ENCODE data around the gene RBMS3.

The RBMS3 gene

DNA sequence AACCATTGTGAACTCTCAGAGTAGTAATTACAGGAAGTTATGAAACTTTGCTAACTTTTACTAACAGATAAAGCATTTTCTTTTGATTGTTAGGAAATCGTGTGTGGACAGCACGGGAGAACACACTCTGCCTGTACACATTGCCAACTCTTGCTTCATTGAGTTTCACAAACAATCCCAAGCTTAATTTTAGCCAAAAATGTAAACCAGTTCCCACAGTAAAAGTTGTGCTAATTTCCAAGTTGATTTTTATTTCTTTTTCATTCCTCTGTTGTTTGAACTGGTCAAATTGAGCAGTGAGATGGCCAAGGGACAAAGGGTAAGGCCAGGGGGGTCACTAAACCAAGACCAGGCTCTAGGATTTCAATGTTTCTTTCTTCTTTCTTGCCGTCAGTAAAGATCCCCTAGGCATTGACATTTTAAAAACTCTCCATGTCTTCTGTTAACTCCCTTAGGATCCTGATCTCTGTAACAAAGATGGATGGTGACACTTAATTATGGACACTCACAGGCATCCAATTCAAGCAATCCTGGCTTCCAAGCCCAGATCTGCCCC is 414.9 kb downstream of the RBMS3 start:
- peak overlapping the region; percentile 41 for H3K27ac ChIP-seq (ENCODE audit: low read depth, low read length)
- no peaks in the 10 kb centered on the region for H3K9me3 ChIP-seq (ENCODE audit: control insufficient read depth in 1 of 2, low read length in 2 of 2)
- no peak overlapping the region for H3K4me3 ChIP-seq (ENCODE audit: low read depth in 1 of 2, low read length in 2 of 2)
- H3K4me1 ChIP-seq (ENCODE audit: control insufficient read depth in 1 of 2, insufficient read depth in 2 of 2, low read length in 2 of 2): no peaks in the 10 kb centered on the region
- H3K9ac ChIP-seq (ENCODE audit: low read depth in 1 of 2, low read length in 2 of 2): no peak overlapping the region
- H3K27me3 ChIP-seq (ENCODE audit: control insufficient read depth in 1 of 2, insufficient read depth in 2 of 2, low read length in 2 of 2): no peaks in the 10 kb centered on the region
- no peaks in the 10 kb centered on the region for H3K36me3 ChIP-seq (ENCODE audit: control insufficient read depth in 1 of 2, insufficient read depth in 2 of 2, low read length in 2 of 2)

GRCh38 chr3:29696311-29696710 is 415.4 kb downstream of the RBMS3 start:
- Histone ChIP-seq H3K9ac (ENCODE audit: low read depth in 1 of 2, low read length in 2 of 2) (no peak overlapping the region), H3K27ac (ENCODE audit: low read depth, low read length) (peak overlapping the region; percentile 41), H3K4me1 (ENCODE audit: control insufficient read depth in 1 of 2, insufficient read depth in 2 of 2, low read length in 2 of 2) (no peaks in the 10 kb centered on the region), H3K36me3 (ENCODE audit: control insufficient read depth in 1 of 2, insufficient read depth in 2 of 2, low read length in 2 of 2) (no peaks in the 10 kb centered on the region), H3K9me3 (ENCODE audit: control insufficient read depth in 1 of 2, low read length in 2 of 2) (no peaks in the 10 kb centered on the region), H3K4me3 (ENCODE audit: low read depth in 1 of 2, low read length in 2 of 2) (no peak overlapping the region), H3K27me3 (ENCODE audit: control insufficient read depth in 1 of 2, insufficient read depth in 2 of 2, low read length in 2 of 2) (no peaks in the 10 kb centered on the region)

DNA sequence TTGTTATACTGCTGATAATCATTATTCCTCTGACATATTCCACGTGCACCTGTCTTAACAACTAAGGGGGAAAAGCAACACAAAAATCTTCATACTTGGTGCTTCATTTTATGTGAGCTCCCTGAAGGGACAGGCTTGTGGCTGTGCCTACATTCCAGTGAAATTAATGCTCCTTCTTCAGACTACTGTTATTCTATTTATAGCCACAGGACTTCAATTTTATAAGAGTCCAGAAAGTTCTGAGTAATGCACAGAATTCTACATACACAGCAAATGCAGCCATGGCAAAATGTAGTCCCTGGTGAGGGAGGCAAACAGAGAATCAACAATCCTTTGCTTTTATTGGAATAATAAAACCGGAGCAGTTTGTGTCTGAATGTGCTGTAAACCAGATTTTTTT is 417.1 kb downstream of the RBMS3 start:
- Histone ChIP-seq H3K27me3 (ENCODE audit: control insufficient read depth in 1 of 2, insufficient read depth in 2 of 2, low read length in 2 of 2) (no peaks in the 10 kb centered on the region), H3K27ac (ENCODE audit: low read depth, low read length) (no peak overlapping the region), H3K9me3 (ENCODE audit: control insufficient read depth in 1 of 2, low read length in 2 of 2) (no peaks in the 10 kb centered on the region), H3K4me3 (ENCODE audit: low read depth in 1 of 2, low read length in 2 of 2) (no peak overlapping the region), H3K36me3 (ENCODE audit: control insufficient read depth in 1 of 2, insufficient read depth in 2 of 2, low read length in 2 of 2) (no peaks in the 10 kb centered on the region), H3K9ac (ENCODE audit: low read depth in 1 of 2, low read length in 2 of 2) (no peak overlapping the region), H3K4me1 (ENCODE audit: control insufficient read depth in 1 of 2, insufficient read depth in 2 of 2, low read length in 2 of 2) (no peaks in the 10 kb centered on the region)

DNA sequence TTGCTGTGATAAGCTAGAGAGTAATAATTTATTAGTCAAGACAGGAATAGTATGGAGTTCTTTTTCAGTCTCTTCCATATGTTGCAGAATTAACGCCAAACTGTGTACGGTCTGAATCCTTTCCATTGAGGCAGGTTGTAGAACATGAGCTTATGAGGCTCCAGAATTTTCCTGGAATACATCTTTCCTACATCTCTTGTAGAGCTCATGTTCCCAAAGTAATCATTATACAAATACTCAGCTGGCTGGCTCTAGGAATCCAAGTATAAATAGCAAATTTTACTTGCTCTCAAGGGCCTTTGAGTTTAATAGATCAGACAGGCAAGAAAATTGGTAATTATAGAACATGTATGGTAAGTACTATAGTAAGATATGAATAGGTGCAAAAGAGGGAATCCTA is 419.4 kb downstream of the RBMS3 start:
- H3K27ac ChIP-seq (ENCODE audit: low read depth, low read length): no peak overlapping the region
- H3K27me3 ChIP-seq (ENCODE audit: control insufficient read depth in 1 of 2, insufficient read depth in 2 of 2, low read length in 2 of 2): no peaks in the 10 kb centered on the region
- H3K9me3 ChIP-seq (ENCODE audit: control insufficient read depth in 1 of 2, low read length in 2 of 2): no peaks in the 10 kb centered on the region
- no peaks in the 10 kb centered on the region for H3K36me3 ChIP-seq (ENCODE audit: control insufficient read depth in 1 of 2, insufficient read depth in 2 of 2, low read length in 2 of 2)
- no peaks in the 10 kb centered on the region for H3K4me1 ChIP-seq (ENCODE audit: control insufficient read depth in 1 of 2, insufficient read depth in 2 of 2, low read length in 2 of 2)
- no peak overlapping the region for H3K4me3 ChIP-seq (ENCODE audit: low read depth in 1 of 2, low read length in 2 of 2)
- no peak overlapping the region for H3K9ac ChIP-seq (ENCODE audit: low read depth in 1 of 2, low read length in 2 of 2)

- H3K4me3 ChIP-seq (ENCODE audit: low read depth in 1 of 2, low read length in 2 of 2): no peak overlapping the region
- no peaks in the 10 kb centered on the region for H3K36me3 ChIP-seq (ENCODE audit: control insufficient read depth in 1 of 2, insufficient read depth in 2 of 2, low read length in 2 of 2)
- H3K9ac ChIP-seq (ENCODE audit: low read depth in 1 of 2, low read length in 2 of 2): no peak overlapping the region
- no peaks in the 10 kb centered on the region for H3K9me3 ChIP-seq (ENCODE audit: control insufficient read depth in 1 of 2, low read length in 2 of 2)
- H3K27me3 ChIP-seq (ENCODE audit: control insufficient read depth in 1 of 2, insufficient read depth in 2 of 2, low read length in 2 of 2): no peaks in the 10 kb centered on the region
- no peaks in the 10 kb centered on the region for H3K4me1 ChIP-seq (ENCODE audit: control insufficient read depth in 1 of 2, insufficient read depth in 2 of 2, low read length in 2 of 2)
- H3K27ac ChIP-seq (ENCODE audit: low read depth, low read length): no peak overlapping the region
Observed at GRCh38 chr3:29701326-29701983, 420.6 kb downstream of the RBMS3 start.

DNA sequence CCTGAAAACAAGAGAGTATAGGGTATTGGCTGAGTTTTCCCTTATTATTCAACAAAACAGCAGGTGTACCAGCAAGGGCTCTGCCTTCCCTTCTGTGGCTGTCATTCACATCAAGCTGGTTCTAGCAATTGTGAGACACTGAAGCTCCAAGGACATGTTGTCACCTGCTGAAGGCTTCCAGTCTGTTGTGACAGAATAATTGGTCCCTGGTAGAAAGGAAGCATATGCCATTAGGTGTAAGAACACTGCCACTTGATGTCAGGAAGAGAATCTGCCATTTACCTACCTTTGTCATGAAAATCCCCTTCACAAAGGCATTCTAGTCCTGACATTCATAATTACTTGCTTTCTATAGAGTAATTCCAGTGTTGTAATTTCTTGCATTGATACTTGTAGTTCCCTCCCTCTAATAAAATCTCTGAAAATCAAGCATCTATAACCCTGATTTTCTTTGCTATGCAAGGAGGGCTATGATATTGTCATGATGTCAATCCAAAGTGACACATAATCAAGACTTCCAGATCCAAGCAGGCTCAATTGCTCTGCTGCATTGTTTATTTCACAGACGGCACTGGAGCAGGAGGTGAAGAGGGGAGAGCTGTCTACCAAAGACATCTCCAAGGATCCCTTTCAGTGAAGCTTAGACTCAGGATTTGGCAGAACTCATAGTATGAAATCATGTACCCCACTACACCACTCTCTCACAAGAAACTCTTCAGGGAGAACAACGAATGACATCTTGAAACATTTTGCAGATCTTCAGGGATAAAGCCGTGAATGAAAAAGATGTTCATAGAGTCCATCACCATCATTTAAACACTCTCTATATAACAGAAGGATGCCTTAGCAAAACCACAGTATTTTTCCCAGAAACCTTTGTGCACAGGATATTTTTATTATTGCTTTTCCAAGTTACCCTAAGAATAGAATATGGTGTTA is 425.3 kb downstream of the RBMS3 start:
- Histone ChIP-seq H3K9ac (ENCODE audit: low read depth in 1 of 2, low read length in 2 of 2) (no peak overlapping the region), H3K27ac (ENCODE audit: low read depth, low read length) (no peak overlapping the region), H3K27me3 (ENCODE audit: control insufficient read depth in 1 of 2, insufficient read depth in 2 of 2, low read length in 2 of 2) (no peaks in the 10 kb centered on the region), H3K4me1 (ENCODE audit: control insufficient read depth in 1 of 2, insufficient read depth in 2 of 2, low read length in 2 of 2) (no peaks in the 10 kb centered on the region), H3K36me3 (ENCODE audit: control insufficient read depth in 1 of 2, insufficient read depth in 2 of 2, low read length in 2 of 2) (no peaks in the 10 kb centered on the region), H3K4me3 (ENCODE audit: low read depth in 1 of 2, low read length in 2 of 2) (no peak overlapping the region), H3K9me3 (ENCODE audit: control insufficient read depth in 1 of 2, low read length in 2 of 2) (no peaks in the 10 kb centered on the region)

DNA sequence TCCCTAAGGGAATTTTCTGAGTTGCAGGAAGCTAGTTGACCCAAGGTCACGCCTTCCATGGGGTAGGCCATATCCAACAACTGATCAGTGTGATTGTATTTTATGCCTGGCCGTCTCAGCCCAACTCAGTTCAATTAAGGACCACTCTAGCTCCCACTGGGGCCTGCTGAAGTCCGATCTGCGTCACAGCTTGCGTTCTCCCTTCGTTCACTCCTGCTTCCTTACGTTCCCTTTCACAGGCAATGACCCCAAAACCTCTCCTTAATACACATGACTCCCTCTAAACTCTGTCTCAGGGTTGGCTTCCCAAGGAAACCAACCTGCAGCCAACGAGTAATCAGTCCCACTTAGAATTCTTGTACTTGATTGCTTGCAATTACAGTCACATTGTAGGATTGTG is 428.0 kb downstream of the RBMS3 start:
- H3K27me3 ChIP-seq (ENCODE audit: control insufficient read depth in 1 of 2, insufficient read depth in 2 of 2, low read length in 2 of 2): no peaks in the 10 kb centered on the region
- no peaks in the 10 kb centered on the region for H3K4me1 ChIP-seq (ENCODE audit: control insufficient read depth in 1 of 2, insufficient read depth in 2 of 2, low read length in 2 of 2)
- H3K9ac ChIP-seq (ENCODE audit: low read depth in 1 of 2, low read length in 2 of 2): no peak overlapping the region
- no peaks in the 10 kb centered on the region for H3K36me3 ChIP-seq (ENCODE audit: control insufficient read depth in 1 of 2, insufficient read depth in 2 of 2, low read length in 2 of 2)
- no peaks in the 10 kb centered on the region for H3K9me3 ChIP-seq (ENCODE audit: control insufficient read depth in 1 of 2, low read length in 2 of 2)
- no peak overlapping the region for H3K4me3 ChIP-seq (ENCODE audit: low read depth in 1 of 2, low read length in 2 of 2)
- no peak overlapping the region for H3K27ac ChIP-seq (ENCODE audit: low read depth, low read length)

GRCh38 chr3:29711255-29711771 is 430.4 kb downstream of the RBMS3 start:
- Histone ChIP-seq H3K27ac (ENCODE audit: low read depth, low read length) (no peak overlapping the region), H3K27me3 (ENCODE audit: control insufficient read depth in 1 of 2, insufficient read depth in 2 of 2, low read length in 2 of 2) (no peaks in the 10 kb centered on the region), H3K36me3 (ENCODE audit: control insufficient read depth in 1 of 2, insufficient read depth in 2 of 2, low read length in 2 of 2) (no peaks in the 10 kb centered on the region), H3K9ac (ENCODE audit: low read depth in 1 of 2, low read length in 2 of 2) (no peak overlapping the region), H3K9me3 (ENCODE audit: control insufficient read depth in 1 of 2, low read length in 2 of 2) (no peaks in the 10 kb centered on the region), H3K4me3 (ENCODE audit: low read depth in 1 of 2, low read length in 2 of 2) (no peak overlapping the region), H3K4me1 (ENCODE audit: control insufficient read depth in 1 of 2, insufficient read depth in 2 of 2, low read length in 2 of 2) (no peaks in the 10 kb centered on the region)

DNA sequence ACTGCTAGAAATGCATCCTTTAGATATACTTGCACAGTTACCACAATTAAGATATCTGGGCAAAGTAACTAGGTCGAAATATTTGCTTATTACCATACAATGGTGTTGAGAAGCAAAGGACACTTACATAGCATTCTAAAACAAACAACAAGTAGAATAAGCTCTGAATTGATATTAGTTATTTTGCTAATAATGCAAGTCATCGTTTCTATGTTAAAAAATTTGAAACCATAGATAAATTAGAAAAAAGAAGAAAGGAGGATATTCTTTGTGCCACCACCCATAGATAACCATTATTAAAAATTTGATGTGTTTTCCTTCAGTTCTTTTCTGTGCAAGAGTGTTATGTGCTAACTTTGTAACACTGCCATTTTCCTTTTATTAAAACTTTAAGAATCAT is 435.3 kb downstream of the RBMS3 start:
- Histone ChIP-seq H3K9me3 (ENCODE audit: control insufficient read depth in 1 of 2, low read length in 2 of 2) (no peaks in the 10 kb centered on the region), H3K27me3 (ENCODE audit: control insufficient read depth in 1 of 2, insufficient read depth in 2 of 2, low read length in 2 of 2) (no peaks in the 10 kb centered on the region), H3K4me3 (ENCODE audit: low read depth in 1 of 2, low read length in 2 of 2) (no peak overlapping the region), H3K9ac (ENCODE audit: low read depth in 1 of 2, low read length in 2 of 2) (no peak overlapping the region), H3K36me3 (ENCODE audit: control insufficient read depth in 1 of 2, insufficient read depth in 2 of 2, low read length in 2 of 2) (no peaks in the 10 kb centered on the region), H3K27ac (ENCODE audit: low read depth, low read length) (no peak overlapping the region), H3K4me1 (ENCODE audit: control insufficient read depth in 1 of 2, insufficient read depth in 2 of 2, low read length in 2 of 2) (no peaks in the 10 kb centered on the region)

GRCh38 chr3:29718661-29719065 is 437.8 kb downstream of the RBMS3 start:
- H3K9me3 ChIP-seq (ENCODE audit: control insufficient read depth in 1 of 2, low read length in 2 of 2): no peaks in the 10 kb centered on the region
- H3K9ac ChIP-seq (ENCODE audit: low read depth in 1 of 2, low read length in 2 of 2): no peak overlapping the region
- no peak overlapping the region for H3K4me3 ChIP-seq (ENCODE audit: low read depth in 1 of 2, low read length in 2 of 2)
- no peaks in the 10 kb centered on the region for H3K27me3 ChIP-seq (ENCODE audit: control insufficient read depth in 1 of 2, insufficient read depth in 2 of 2, low read length in 2 of 2)
- no peaks in the 10 kb centered on the region for H3K4me1 ChIP-seq (ENCODE audit: control insufficient read depth in 1 of 2, insufficient read depth in 2 of 2, low read length in 2 of 2)
- H3K36me3 ChIP-seq (ENCODE audit: control insufficient read depth in 1 of 2, insufficient read depth in 2 of 2, low read length in 2 of 2): no peaks in the 10 kb centered on the region
- no peak overlapping the region for H3K27ac ChIP-seq (ENCODE audit: low read depth, low read length)
